ENCODE results near the gene RPS6KC1. TPM values are rescaled to one million over a fixed set of nuclear protein-coding genes. Genes with fewer than 3 reads are reported as not detected.

RPS6KC1 gene
- total RNA-seq, 2 donors from 2014 or later, result 9.2 to 10.1 TPM

DNA sequence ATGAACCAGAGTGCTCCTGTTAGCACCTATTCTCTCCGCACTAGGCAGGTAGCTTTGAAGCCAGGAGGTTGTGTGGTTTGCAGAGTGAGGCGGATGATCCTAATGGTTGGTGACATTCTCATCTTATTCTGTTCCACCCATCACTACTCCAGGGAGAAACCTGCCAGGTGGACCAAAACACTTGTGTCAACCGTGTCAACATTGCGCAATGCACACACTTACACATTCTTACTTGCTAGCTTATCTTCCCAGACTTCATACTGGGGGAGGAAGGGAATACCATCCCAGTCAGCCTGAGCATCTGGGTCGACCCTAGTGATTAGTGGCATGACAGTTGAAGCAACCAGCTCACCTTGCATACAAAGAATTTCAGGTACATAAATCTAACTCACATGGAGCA, 236.9 kb downstream of the RPS6KC1 start:
- Histone ChIP-seq H3K9me3 (no peaks in the 10 kb centered on the region), H3K4me3 (no peak overlapping the region), H3K27ac (no peak overlapping the region), H3K27me3 (no peaks in the 10 kb centered on the region), H3K4me1 (no peaks in the 10 kb centered on the region), H3K36me3 (no peaks in the 10 kb centered on the region)
- no peak for DNase-seq (ENCODE audit: low spot score)
- TF ChIP-seq, protein P1, sequence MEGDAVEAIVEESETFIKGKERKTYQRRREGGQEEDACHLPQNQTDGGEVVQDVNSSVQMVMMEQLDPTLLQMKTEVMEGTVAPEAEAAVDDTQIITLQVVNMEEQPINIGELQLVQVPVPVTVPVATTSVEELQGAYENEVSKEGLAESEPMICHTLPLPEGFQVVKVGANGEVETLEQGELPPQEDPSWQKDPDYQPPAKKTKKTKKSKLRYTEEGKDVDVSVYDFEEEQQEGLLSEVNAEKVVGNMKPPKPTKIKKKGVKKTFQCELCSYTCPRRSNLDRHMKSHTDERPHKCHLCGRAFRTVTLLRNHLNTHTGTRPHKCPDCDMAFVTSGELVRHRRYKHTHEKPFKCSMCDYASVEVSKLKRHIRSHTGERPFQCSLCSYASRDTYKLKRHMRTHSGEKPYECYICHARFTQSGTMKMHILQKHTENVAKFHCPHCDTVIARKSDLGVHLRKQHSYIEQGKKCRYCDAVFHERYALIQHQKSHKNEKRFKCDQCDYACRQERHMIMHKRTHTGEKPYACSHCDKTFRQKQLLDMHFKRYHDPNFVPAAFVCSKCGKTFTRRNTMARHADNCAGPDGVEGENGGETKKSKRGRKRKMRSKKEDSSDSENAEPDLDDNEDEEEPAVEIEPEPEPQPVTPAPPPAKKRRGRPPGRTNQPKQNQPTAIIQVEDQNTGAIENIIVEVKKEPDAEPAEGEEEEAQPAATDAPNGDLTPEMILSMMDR (IDR thresholded peaks at IDR 0.05), result no peak

DNA sequence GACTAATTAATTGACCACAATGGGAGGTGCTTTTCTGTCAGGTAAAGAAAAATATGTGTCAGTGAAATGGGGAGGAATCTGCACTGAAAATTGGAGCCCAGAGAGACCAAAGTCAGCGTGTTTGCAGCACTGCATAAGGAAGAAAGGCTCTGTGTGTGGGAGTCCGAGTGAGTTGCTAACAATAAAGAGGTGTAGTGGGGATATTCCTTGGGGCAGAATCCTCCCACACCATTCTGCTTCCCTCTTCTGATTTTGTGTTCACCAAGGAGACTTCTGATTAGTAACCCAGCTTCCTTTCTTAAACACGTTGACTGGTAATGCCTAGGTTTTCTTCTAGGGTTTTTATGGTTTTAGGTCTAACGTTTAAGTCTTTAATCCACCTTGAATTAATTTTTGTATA, 240.5 kb downstream of the RPS6KC1 start:
- Histone ChIP-seq H3K9me3 (peaks cover 0 to 7% of the 10 kb centered on the region in 2 donors), H3K27me3 (no peaks in the 10 kb centered on the region), H3K4me3 (no peak overlapping the region), H3K36me3 (no peaks in the 10 kb centered on the region), H3K4me1 (no peaks in the 10 kb centered on the region), H3K27ac (no peak overlapping the region)
- TF ChIP-seq, protein P1 (IDR thresholded peaks at IDR 0.05), result no peak
- DNase-seq (ENCODE audit: low spot score), result no peak

DNA sequence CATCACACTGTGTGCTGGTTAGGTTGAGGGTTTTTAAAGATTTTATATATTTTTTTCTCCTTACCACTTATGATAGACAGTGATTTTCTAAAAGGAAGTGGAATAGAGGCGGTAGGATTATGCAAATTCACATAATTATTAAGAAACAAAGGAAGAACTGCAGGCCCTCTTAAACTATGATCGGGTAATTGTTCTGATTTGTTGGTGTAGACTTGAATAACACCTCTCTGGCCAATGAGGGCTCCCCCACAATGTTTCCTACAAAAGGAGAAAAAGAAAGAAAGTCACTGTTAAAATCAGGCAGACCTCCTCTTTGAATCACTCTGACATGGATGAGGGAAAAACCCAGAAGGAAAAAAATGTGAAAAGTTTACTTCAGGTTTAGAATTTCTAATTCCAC, 241.6 kb downstream of the RPS6KC1 start:
- H3K9me3 ChIP-seq, result peaks cover 0 to 16% of the 10 kb centered on the region in 2 donors
- TF ChIP-seq, protein P1 (IDR thresholded peaks at IDR 0.05), result no peak
- H3K27ac ChIP-seq, result no peak overlapping the region
- H3K4me1 ChIP-seq, result no peaks in the 10 kb centered on the region
- H3K27me3 ChIP-seq, result no peaks in the 10 kb centered on the region
- no peak for DNase-seq (ENCODE audit: low spot score)
- H3K36me3 ChIP-seq, result no peaks in the 10 kb centered on the region
- no peak overlapping the region for H3K4me3 ChIP-seq

DNA sequence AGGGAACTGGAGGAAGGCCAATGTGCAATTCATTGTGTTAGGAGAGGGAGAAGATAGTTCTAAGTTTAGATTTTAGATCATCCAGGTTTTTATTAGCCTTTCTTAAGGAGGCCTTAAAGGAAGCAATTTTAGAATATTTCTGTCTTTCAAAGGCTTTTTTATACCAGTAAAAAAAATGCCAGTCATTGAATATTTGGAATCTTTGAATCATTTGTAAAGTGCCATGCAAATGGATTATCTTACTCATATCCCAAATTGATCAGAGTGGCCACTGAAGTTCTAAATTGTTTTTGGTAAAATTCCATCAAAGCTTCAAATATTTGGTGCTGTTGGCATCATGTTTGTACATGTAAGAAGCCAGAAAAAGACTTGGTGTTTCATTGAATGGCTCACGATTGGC, 244.8 kb downstream of the RPS6KC1 start:
- no peak for DNase-seq (ENCODE audit: low spot score)
- no peak overlapping the region for H3K27ac ChIP-seq
- H3K4me3 ChIP-seq, result no peak overlapping the region
- TF ChIP-seq, protein P1 (IDR thresholded peaks at IDR 0.05), result no peak
- H3K4me1 ChIP-seq, result no peaks in the 10 kb centered on the region
- no peaks in the 10 kb centered on the region for H3K27me3 ChIP-seq
- no peaks in the 10 kb centered on the region for H3K36me3 ChIP-seq
- peaks cover 0 to 16% of the 10 kb centered on the region in 2 donors for H3K9me3 ChIP-seq

DNA sequence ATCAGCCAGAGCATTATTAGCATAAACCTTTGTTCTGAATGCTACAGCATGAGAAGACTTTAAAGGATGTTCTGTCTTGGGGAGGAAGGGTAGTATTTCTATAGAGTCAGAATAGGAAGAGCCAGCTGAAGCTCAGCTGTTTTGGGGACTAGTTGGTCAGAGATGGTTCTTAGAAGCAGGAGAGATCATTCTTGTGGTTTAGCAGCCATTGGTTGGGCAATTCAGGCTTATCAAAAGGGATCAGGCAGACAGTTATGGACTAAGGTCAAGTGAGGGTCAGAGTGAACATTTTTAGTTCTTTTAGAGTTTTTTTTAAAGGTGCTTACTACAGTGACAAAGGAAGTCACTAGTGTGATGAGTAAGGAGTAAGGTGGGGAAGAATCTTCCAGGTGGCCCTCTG, 245.5 kb downstream of the RPS6KC1 start:
- H3K9me3 ChIP-seq, result peaks cover 0 to 16% of the 10 kb centered on the region in 2 donors
- H3K4me3 ChIP-seq, result no peak overlapping the region
- no peaks in the 10 kb centered on the region for H3K36me3 ChIP-seq
- no peaks in the 10 kb centered on the region for H3K4me1 ChIP-seq
- TF ChIP-seq, protein P1 (IDR thresholded peaks at IDR 0.05), result no peak
- H3K27me3 ChIP-seq, result no peaks in the 10 kb centered on the region
- no peak overlapping the region for H3K27ac ChIP-seq
- DNase-seq (ENCODE audit: low spot score), result no peak

DNA sequence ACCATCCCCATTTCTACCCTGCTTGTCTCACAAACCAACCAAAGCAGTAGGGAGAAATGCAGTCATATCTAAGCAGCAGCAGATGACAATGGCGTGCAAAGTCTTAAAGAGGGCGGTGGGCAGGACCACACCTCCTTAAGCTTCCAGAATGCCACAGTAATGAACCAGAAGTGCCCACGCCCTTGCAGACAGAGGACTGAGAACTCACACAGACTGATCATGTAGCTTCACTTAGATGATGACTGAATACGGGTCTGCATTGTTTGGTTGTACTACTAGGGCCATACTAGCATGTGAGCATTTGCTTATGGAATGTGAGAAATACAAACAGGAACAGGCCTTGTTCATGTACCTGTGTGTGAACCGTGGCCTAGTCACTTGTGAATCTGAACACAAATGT, 246.0 kb downstream of the RPS6KC1 start:
- Histone ChIP-seq H3K27me3 (no peaks in the 10 kb centered on the region), H3K4me1 (no peaks in the 10 kb centered on the region), H3K36me3 (no peaks in the 10 kb centered on the region), H3K27ac (no peak overlapping the region), H3K9me3 (peaks cover 0 to 16% of the 10 kb centered on the region in 2 donors), H3K4me3 (no peak overlapping the region)
- DNase-seq (ENCODE audit: low spot score), result no peak
- TF ChIP-seq, protein P1 (IDR thresholded peaks at IDR 0.05), result no peak
